ENCODE data around the gene FDCSP.

DNA sequence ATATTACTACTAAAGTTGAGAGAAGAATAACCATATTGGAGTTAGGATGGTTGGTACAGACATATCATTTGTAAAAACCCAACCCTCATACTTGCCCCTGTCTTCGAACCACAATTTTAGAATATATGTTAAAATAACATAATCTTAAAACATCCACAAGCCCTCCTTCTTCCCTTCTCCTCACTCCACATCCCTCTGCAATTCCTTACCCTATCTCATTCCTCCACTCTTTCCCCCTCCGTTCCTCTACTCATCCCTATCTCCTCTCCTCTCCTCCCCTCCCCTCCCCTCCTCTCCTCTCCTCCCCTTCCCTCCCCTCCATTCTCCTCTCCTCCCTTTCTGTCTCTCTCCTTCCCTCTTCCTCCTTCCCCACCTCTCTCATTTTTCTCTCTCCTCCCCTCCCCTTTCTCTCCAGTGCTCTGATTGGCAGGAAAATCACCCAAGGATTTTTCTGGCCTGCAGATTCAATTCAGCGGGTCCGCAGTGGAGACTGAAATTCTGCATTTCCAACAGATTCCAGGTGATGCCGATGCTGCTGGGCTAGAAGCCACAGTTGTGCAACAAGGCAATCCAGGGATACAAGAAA, 47.8 kb upstream of the FDCSP start:
- TF ChIP-seq, protein P1, sequence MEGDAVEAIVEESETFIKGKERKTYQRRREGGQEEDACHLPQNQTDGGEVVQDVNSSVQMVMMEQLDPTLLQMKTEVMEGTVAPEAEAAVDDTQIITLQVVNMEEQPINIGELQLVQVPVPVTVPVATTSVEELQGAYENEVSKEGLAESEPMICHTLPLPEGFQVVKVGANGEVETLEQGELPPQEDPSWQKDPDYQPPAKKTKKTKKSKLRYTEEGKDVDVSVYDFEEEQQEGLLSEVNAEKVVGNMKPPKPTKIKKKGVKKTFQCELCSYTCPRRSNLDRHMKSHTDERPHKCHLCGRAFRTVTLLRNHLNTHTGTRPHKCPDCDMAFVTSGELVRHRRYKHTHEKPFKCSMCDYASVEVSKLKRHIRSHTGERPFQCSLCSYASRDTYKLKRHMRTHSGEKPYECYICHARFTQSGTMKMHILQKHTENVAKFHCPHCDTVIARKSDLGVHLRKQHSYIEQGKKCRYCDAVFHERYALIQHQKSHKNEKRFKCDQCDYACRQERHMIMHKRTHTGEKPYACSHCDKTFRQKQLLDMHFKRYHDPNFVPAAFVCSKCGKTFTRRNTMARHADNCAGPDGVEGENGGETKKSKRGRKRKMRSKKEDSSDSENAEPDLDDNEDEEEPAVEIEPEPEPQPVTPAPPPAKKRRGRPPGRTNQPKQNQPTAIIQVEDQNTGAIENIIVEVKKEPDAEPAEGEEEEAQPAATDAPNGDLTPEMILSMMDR (IDR thresholded peaks at IDR 0.05; ENCODE audit: insufficient read depth, low read length, poor library complexity, severe bottlenecking), result no peak
- TF ChIP-seq EZH2phosphoT487 (conservative IDR thresholded peaks at IDR 0.05; ENCODE audit: low read length), result no peak
